OCI-LY1 (cell line): Measurements from ENCODE around the gene IGF1.

Experiments
- H2AFZ ChIP-seq: fragments of 200-600 bp; sonication (generic), shearing (Covaris generic); 2 replicates; pipeline ENCODE4 v1.6.0; 2014; ENCODE audit warnings: antibody characterized with exemption, mild to moderate bottlenecking, low read length
- H3F3A ChIP-seq: fragments of 200-600 bp; sonication (generic), shearing (Covaris generic); 2 replicates; pipeline ENCODE4 v1.6.0; 2014; ENCODE audit warnings: mild to moderate bottlenecking, antibody characterized with exemption, low read length, moderate library complexity; ENCODE audit not compliant: insufficient read depth
- H3K27ac ChIP-seq: fragments of 200-600 bp; sonication (generic); 2 replicates; pipeline ENCODE4 v1.5.1; 2014; ENCODE audit warnings: low read length, mixed run types, mild to moderate bottlenecking, low read depth; ENCODE audit not compliant: poor library complexity, severe bottlenecking
- H3K27me3 ChIP-seq: fragments of 200-600 bp; sonication (generic); 2 replicates; pipeline ENCODE4 v1.6.0; 2014; ENCODE audit warnings: antibody characterized with exemption, mild to moderate bottlenecking, low read length, moderate library complexity; ENCODE audit not compliant: insufficient read depth
- H3K36me3 ChIP-seq: fragments of 200-600 bp; sonication (generic); 2 replicates; pipeline ENCODE4 v1.6.1; 2014; ENCODE audit warnings: mild to moderate bottlenecking, antibody characterized with exemption, low read length, moderate library complexity, mixed read lengths; ENCODE audit not compliant: insufficient read depth
- H3K4me1 ChIP-seq: fragments of 200-600 bp; sonication (generic); 2 replicates; pipeline ENCODE4 v1.5.1; 2014; ENCODE audit warnings: mild to moderate bottlenecking, low read length, moderate library complexity; ENCODE audit not compliant: insufficient read depth, severe bottlenecking
- H3K4me2 ChIP-seq: fragments of 200-600 bp; sonication (generic), shearing (Covaris generic); 2 replicates; pipeline ENCODE4 v1.6.1; 2014; ENCODE audit warnings: low read length
- H3K4me3 ChIP-seq: fragments of 200-600 bp; sonication (generic); 2 replicates; pipeline ENCODE4 v1.5.1; 2014; ENCODE audit warnings: low read length, low read depth, mild to moderate bottlenecking, mixed read lengths; ENCODE audit not compliant: poor library complexity, severe bottlenecking
- H3K79me2 ChIP-seq: fragments of 200-600 bp; shearing (Covaris generic); 2 replicates; pipeline ENCODE4 v1.6.1; 2016; ENCODE audit warnings: mixed run types, low read length, mixed read lengths; ENCODE audit not compliant: insufficient read depth
- H3K9ac ChIP-seq: fragments of 200-600 bp; sonication (generic), shearing (Covaris generic); 2 replicates; pipeline ENCODE4 v1.6.1; 2014; ENCODE audit warnings: mild to moderate bottlenecking, low read length, mixed read lengths
- H3K9me2 ChIP-seq: fragments of 200-600 bp; sonication (generic), shearing (Covaris generic); 2 replicates; pipeline ENCODE4 v1.6.1; 2014; ENCODE audit warnings: low read depth, mild to moderate bottlenecking, low read length, mixed read lengths
- H3K9me3 ChIP-seq: fragments of 200-600 bp; shearing (Covaris generic); 2 replicates; pipeline ENCODE4 v1.6.1; 2014; ENCODE audit warnings: low read length, mixed read lengths
- H4K20me1 ChIP-seq: fragments of 200-600 bp; sonication (generic), shearing (Covaris generic); 2 replicates; pipeline ENCODE4 v1.6.0; 2016; ENCODE audit warnings: mild to moderate bottlenecking, low read length; ENCODE audit not compliant: insufficient read depth
- EZH2 ChIP-seq: fragments of 200-600 bp; sonication (generic), shearing (Covaris generic); IDR thresholded peaks from 2 replicates; pipeline ENCODE4 v1.8.0; 2017; ENCODE audit warnings: borderline replicate concordance, mixed run types, mild to moderate bottlenecking, antibody characterized with exemption, low read length, moderate library complexity, mixed read lengths
- TF ChIP-seq, protein P1 (sequence below): fragments of 200-600 bp; sonication (generic), shearing (Covaris generic); IDR thresholded peaks from 2 replicates; pipeline ENCODE4 v1.5.1; 2017; ENCODE audit warnings: mild to moderate bottlenecking, antibody characterized with exemption, low read length, moderate library complexity, mixed read lengths

The IGF1 gene

DNA sequence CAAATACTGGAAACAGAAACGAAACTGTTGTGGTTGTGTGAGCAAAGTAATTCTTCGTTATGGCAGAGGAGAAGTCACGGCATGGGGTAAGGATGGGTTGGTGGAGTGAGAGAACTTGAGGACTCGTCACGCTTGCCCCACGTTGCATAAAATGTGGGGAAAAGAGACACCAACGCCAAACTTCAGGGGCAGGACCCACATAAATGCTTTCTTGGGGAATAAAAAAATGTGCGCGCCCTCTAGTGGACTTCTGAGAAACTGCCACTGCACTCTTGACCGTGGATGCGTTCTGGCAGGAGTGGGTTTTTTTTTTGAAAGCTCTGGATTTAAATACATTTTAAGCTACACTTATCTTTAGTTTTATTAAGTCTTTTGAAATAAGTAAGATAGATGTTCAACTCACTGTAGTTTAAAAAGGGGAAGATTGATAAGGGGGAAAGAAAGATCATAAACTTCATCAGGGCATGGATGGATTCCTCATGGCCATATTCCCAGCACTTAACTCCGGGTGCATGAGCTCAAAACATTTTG is 4.1 kb upstream of the IGF1 start:
- Histone ChIP-seq H3K4me3 (no peak overlapping the region), H3K9ac (no peak overlapping the region), H3K4me2 (peak overlapping the region; percentile 38; the same call in 1 of the 2 replicates), H3K9me2 (no peaks in the 10 kb centered on the region), H3F3A (no peaks in the 10 kb centered on the region), H3K27me3 (no peaks in the 10 kb centered on the region), H3K9me3 (no peaks in the 10 kb centered on the region), H3K36me3 (no peaks in the 10 kb centered on the region), H3K27ac (no peak overlapping the region), H4K20me1 (no peaks in the 10 kb centered on the region), H3K79me2 (no peaks in the 10 kb centered on the region), H2AFZ (no peak overlapping the region), H3K4me1 (peaks cover 3% of the 10 kb centered on the region)
- TF ChIP-seq, protein P1, sequence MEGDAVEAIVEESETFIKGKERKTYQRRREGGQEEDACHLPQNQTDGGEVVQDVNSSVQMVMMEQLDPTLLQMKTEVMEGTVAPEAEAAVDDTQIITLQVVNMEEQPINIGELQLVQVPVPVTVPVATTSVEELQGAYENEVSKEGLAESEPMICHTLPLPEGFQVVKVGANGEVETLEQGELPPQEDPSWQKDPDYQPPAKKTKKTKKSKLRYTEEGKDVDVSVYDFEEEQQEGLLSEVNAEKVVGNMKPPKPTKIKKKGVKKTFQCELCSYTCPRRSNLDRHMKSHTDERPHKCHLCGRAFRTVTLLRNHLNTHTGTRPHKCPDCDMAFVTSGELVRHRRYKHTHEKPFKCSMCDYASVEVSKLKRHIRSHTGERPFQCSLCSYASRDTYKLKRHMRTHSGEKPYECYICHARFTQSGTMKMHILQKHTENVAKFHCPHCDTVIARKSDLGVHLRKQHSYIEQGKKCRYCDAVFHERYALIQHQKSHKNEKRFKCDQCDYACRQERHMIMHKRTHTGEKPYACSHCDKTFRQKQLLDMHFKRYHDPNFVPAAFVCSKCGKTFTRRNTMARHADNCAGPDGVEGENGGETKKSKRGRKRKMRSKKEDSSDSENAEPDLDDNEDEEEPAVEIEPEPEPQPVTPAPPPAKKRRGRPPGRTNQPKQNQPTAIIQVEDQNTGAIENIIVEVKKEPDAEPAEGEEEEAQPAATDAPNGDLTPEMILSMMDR = peak; percentile 84
- TF ChIP-seq EZH2 = no peak

DNA sequence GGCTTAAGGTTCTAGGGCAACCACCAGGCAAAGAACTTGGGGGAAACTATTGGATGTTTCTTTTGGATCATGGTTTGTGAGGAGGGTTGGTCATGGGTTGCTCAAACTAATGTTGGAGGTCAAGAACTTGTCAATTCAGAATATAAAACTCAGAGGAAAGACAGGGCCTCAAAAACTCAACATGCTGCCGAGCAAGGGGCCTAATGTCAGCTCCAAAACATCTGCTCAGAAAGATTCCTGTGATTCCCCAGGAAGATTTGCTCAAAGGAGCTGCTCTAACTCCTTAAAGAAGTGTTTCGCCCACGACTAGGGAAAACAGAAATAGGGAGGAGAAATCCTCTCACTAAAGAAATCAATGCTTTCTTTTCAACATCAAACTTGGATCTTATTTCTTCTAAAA is 3.7 kb upstream of the IGF1 start:
- no peaks in the 10 kb centered on the region for H4K20me1 ChIP-seq
- H3K27ac ChIP-seq = no peak overlapping the region
- no peaks in the 10 kb centered on the region for H3F3A ChIP-seq
- H3K79me2 ChIP-seq = no peaks in the 10 kb centered on the region
- TF ChIP-seq, protein P1 = no peak
- no peak for TF ChIP-seq EZH2
- H3K36me3 ChIP-seq = no peaks in the 10 kb centered on the region
- peak overlapping the region; percentile 38; the same call in 1 of the 2 replicates for H3K4me2 ChIP-seq
- H3K9me2 ChIP-seq = no peaks in the 10 kb centered on the region
- H3K4me3 ChIP-seq = no peak overlapping the region
- H3K4me1 ChIP-seq = peaks cover 4% of the 10 kb centered on the region
- H3K9me3 ChIP-seq = no peaks in the 10 kb centered on the region
- no peak overlapping the region for H3K9ac ChIP-seq
- no peak overlapping the region for H2AFZ ChIP-seq
- H3K27me3 ChIP-seq = no peaks in the 10 kb centered on the region

DNA sequence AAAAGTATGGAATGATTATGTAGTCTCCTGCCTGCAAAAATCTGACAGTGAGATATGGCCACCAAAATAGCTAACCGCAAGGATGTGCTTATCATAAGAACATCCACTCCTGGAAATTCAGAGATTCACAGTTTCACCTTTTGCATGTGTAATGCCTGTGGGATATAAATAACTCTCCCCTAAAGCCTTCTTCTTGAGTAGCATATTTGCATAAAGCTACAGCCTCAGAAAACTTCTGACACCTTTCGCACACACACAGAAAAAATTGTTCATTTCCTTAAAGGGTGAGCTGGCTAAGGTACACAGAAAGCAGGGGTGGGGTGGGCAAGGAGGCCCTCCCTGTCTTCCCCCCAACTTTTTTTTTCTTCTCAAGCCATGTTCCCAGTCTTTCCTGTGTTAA is 3.1 kb upstream of the IGF1 start:
- Histone ChIP-seq H3K4me2 (no peak overlapping the region), H3K36me3 (no peaks in the 10 kb centered on the region), H3K9ac (no peak overlapping the region), H3F3A (no peaks in the 10 kb centered on the region), H3K27ac (no peak overlapping the region), H2AFZ (no peak overlapping the region), H3K9me2 (no peaks in the 10 kb centered on the region), H3K79me2 (no peaks in the 10 kb centered on the region), H3K4me3 (no peak overlapping the region), H3K27me3 (no peaks in the 10 kb centered on the region), H3K9me3 (no peaks in the 10 kb centered on the region), H4K20me1 (no peaks in the 10 kb centered on the region), H3K4me1 (peaks cover 6% of the 10 kb centered on the region)
- no peak for TF ChIP-seq EZH2
- TF ChIP-seq, protein P1 = no peak
